Measurements from ENCODE around the gene SNX30.

Gene SNX30

GRCh38 chr9:112780450-112781036, 30.0 kb downstream of the SNX30 start:
- in situ Hi-C loops (cut with HindIII; ENCODE audit: low sequenced_read_pairs): no loop called here

GRCh38 chr9:112782218-112782617, 31.7 kb downstream of the SNX30 start:
- in situ Hi-C loops (cut with HindIII; ENCODE audit: low sequenced_read_pairs): no loop called here

- in situ Hi-C loops (cut with HindIII; ENCODE audit: low sequenced_read_pairs): no loop called here
Measured at GRCh38 chr9:112783551-112783954, 33.0 kb downstream of the SNX30 start.

GRCh38 chr9:112784020-112784785, 33.6 kb downstream of the SNX30 start:
- in situ Hi-C loops (cut with HindIII; ENCODE audit: low sequenced_read_pairs): no loop called here

GRCh38 chr9:112785986-112786385, 35.4 kb downstream of the SNX30 start:
- in situ Hi-C loops (cut with HindIII; ENCODE audit: low sequenced_read_pairs): no loop called here

- in situ Hi-C loops (cut with HindIII; ENCODE audit: low sequenced_read_pairs): no loop called here
Measured at GRCh38 chr9:112786829-112787520, 36.4 kb downstream of the SNX30 start.

GRCh38 chr9:112787978-112788377, 37.4 kb downstream of the SNX30 start:
- in situ Hi-C loops (cut with HindIII; ENCODE audit: low sequenced_read_pairs): no loop called here

- in situ Hi-C loops (cut with HindIII; ENCODE audit: low sequenced_read_pairs): no loop called here
Measured at GRCh38 chr9:112789473-112789872, 38.9 kb downstream of the SNX30 start.

GRCh38 chr9:112789891-112790774, 39.6 kb downstream of the SNX30 start:
- in situ Hi-C loops (cut with HindIII; ENCODE audit: low sequenced_read_pairs): no loop called here

- in situ Hi-C loops (cut with HindIII; ENCODE audit: low sequenced_read_pairs): no loop called here
Measured at GRCh38 chr9:112792670-112793069, 42.1 kb downstream of the SNX30 start.

GRCh38 chr9:112793213-112793810, 42.8 kb downstream of the SNX30 start:
- in situ Hi-C loops (cut with HindIII; ENCODE audit: low sequenced_read_pairs): no loop called here

GRCh38 chr9:112794731-112795130, 44.2 kb downstream of the SNX30 start:
- in situ Hi-C loops (cut with HindIII; ENCODE audit: low sequenced_read_pairs): loop anchor here (5.0 kb wide), 1 partner anchor 77 kb away; the partner anchor contains the start of gene INIP

- in situ Hi-C loops (cut with HindIII; ENCODE audit: low sequenced_read_pairs): loop anchor here (5.0 kb wide), 1 partner anchor 79 kb away; the partner anchor contains the start of gene INIP
Measured at GRCh38 chr9:112795921-112796320, 45.4 kb downstream of the SNX30 start.

- in situ Hi-C loops (cut with HindIII; ENCODE audit: low sequenced_read_pairs): loop anchor here (5.0 kb wide), 1 partner anchor 79 kb away; the partner anchor contains the start of gene INIP
Measured at GRCh38 chr9:112796485-112796884, 45.9 kb downstream of the SNX30 start.

GRCh38 chr9:112809351-112809848, 58.8 kb downstream of the SNX30 start:
- in situ Hi-C loops (cut with HindIII; ENCODE audit: low sequenced_read_pairs): no loop called here

GRCh38 chr9:112809906-112810305, 59.3 kb downstream of the SNX30 start:
- in situ Hi-C loops (cut with HindIII; ENCODE audit: low sequenced_read_pairs): no loop called here

GRCh38 chr9:112810696-112811490, 60.3 kb downstream of the SNX30 start:
- in situ Hi-C loops (cut with HindIII; ENCODE audit: low sequenced_read_pairs): no loop called here

GRCh38 chr9:112811518-112811917, 61.0 kb downstream of the SNX30 start:
- in situ Hi-C loops (cut with HindIII; ENCODE audit: low sequenced_read_pairs): no loop called here

- in situ Hi-C loops (cut with HindIII; ENCODE audit: low sequenced_read_pairs): no loop called here
Measured at GRCh38 chr9:112815868-112816267, 65.3 kb downstream of the SNX30 start.

All from endothelial cell of hepatic sinusoid (primary cell).